GM12801 (cell line): Measurements from ENCODE around the gene TTC31.

ENCODE experiments used
- CTCF ChIP-seq: IDR thresholded peaks from one replicate; pipeline ENCODE4 v1.5.1; 2011; ENCODE audit warnings: control low read depth; ENCODE audit not compliant: insufficient read length; ENCODE audit errors: extremely low read depth

Gene TTC31

GRCh38 chr2:74528600-74529356 is 45.9 kb downstream of the TTC31 start:
- TF ChIP-seq CTCF: no peak

- no peak for TF ChIP-seq CTCF
Observed at GRCh38 chr2:74529357-74530238, 46.7 kb downstream of the TTC31 start, which contains the start of the genes AUP1 and HTRA2. AUP1 (minus strand) TSS chr2:74529706; CDS start chr2:74529629, 77 bp downstream. HTRA2 (plus strand) TSS chr2:74529933; CDS start chr2:74530007, 74 bp downstream.

- no peak for TF ChIP-seq CTCF
Observed at GRCh38 chr2:74530239-74531187, 47.6 kb downstream of the TTC31 start.

GRCh38 chr2:74531666-74532065 is 48.8 kb downstream of the TTC31 start:
- no peak for TF ChIP-seq CTCF

GRCh38 chr2:74532222-74532621 is 49.3 kb downstream of the TTC31 start:
- no peak for TF ChIP-seq CTCF

- TF ChIP-seq CTCF: no peak
Observed at GRCh38 chr2:74533464-74533863, 50.6 kb downstream of the TTC31 start.
